HL-60 (cell line): Measurements from ENCODE around the gene CHCHD1.

Source experiments
- CTCF ChIP-seq: IDR thresholded peaks from one replicate; pipeline ENCODE4 v1.5.1; 2011; ENCODE audit warnings: low read length, control low read depth, inconsistent platforms; ENCODE audit not compliant: insufficient read depth
- GABPA ChIP-seq: IDR thresholded peaks from 2 replicates; pipeline ENCODE4 v1.6.1; 2012; ENCODE audit warnings: low read depth
- POLR2AphosphoS5 ChIP-seq: IDR thresholded peaks from 2 replicates; pipeline ENCODE4 v1.6.1; 2012; ENCODE audit warnings: low read depth
- REST ChIP-seq: IDR thresholded peaks from 2 replicates; pipeline ENCODE4 v1.6.1; 2012; ENCODE audit warnings: low read depth; ENCODE audit not compliant: insufficient replicate concordance
- SPI1 ChIP-seq: IDR thresholded peaks from 2 replicates; pipeline ENCODE4 v1.6.1; 2012; ENCODE audit warnings: low read depth, mild to moderate bottlenecking, borderline replicate concordance

- no peak for TF ChIP-seq CTCF
- no peak for TF ChIP-seq SPI1
- no peak for TF ChIP-seq REST
- no peak for TF ChIP-seq POLR2AphosphoS5
- no peak for TF ChIP-seq GABPA
These were observed 20.6 kb downstream of the CHCHD1 start for GRCh38 chr10:73802276-73802991.
